SK-N-SH (cell line): ENCODE data around the gene APBB2.

Experiments used
- CTCF ChIP-seq: fragments of 200-600 bp; sonication (generic); IDR thresholded peaks from 2 replicates; pipeline ENCODE4 v1.6.1; 2017; ENCODE audit warnings: antibody characterized with exemption, mild to moderate bottlenecking, moderate library complexity
- GATA2 ChIP-seq: sonication (generic); formaldehyde crosslinking; IDR thresholded peaks from 2 replicates; pipeline ENCODE4 v1.5.0; 2020; ENCODE audit warnings: mild to moderate bottlenecking, missing genetic modification reagents
- MXI1 ChIP-seq: IDR thresholded peaks from 2 replicates; pipeline ENCODE4 v1.6.1; 2012; ENCODE audit warnings: mild to moderate bottlenecking, low read depth, low read length, improper control_type of control experiment
- NRF1 ChIP-seq: IDR thresholded peaks from 2 replicates; pipeline ENCODE4 v1.6.1; 2012; ENCODE audit warnings: low read depth, mild to moderate bottlenecking, low read length
- POLR2AphosphoS5 ChIP-seq: IDR thresholded peaks from 2 replicates; pipeline ENCODE4 v1.6.1; 2012; ENCODE audit warnings: low read depth, low read length
- RAD21 ChIP-seq: IDR thresholded peaks from 2 replicates; pipeline ENCODE4 v1.6.1; 2012; ENCODE audit warnings: mild to moderate bottlenecking, low read length
- RCOR1 ChIP-seq: fragments of 150-350 bp; IDR thresholded peaks from 2 replicates; pipeline ENCODE4 v1.6.1; 2017; ENCODE audit warnings: antibody characterized with exemption, low read length
- REST ChIP-seq: IDR thresholded peaks from 2 replicates; pipeline ENCODE4 v1.6.1; 2012; ENCODE audit warnings: mild to moderate bottlenecking, low read depth, low read length, moderate library complexity
- RXRA ChIP-seq: IDR thresholded peaks from 2 replicates; pipeline ENCODE4 v1.4.0; 2012; ENCODE audit warnings: low read depth, mild to moderate bottlenecking, borderline replicate concordance
- SIN3A ChIP-seq: IDR thresholded peaks from 2 replicates; pipeline ENCODE4 v1.6.1; 2012; ENCODE audit warnings: low read depth, mild to moderate bottlenecking, low read length, moderate library complexity, borderline replicate concordance
- TAF1 ChIP-seq: IDR thresholded peaks from 2 replicates; pipeline ENCODE4 v1.6.1; 2012; ENCODE audit warnings: low read depth, mild to moderate bottlenecking, low read length, moderate library complexity, borderline replicate concordance
- USF2 ChIP-seq: fragments of 150-350 bp; IDR thresholded peaks from 2 replicates; pipeline ENCODE4 v1.6.1; 2017; ENCODE audit warnings: antibody characterized with exemption, low read length, low read depth, borderline replicate concordance
- ZBTB33 ChIP-seq: IDR thresholded peaks from 2 replicates; pipeline ENCODE4 v1.4.0; 2012; ENCODE audit warnings: low read depth, borderline replicate concordance

GRCh38 chr4:41133454-41134018 lies 80.8 kb downstream of the APBB2 start:
- TF ChIP-seq CTCF, result no peak
- no peak for TF ChIP-seq RAD21
- TF ChIP-seq GATA2 (CRISPR knock-in tag), result no peak
- no peak for TF ChIP-seq RXRA
- TF ChIP-seq POLR2AphosphoS5, result no peak
- no peak for TF ChIP-seq ZBTB33
- no peak for TF ChIP-seq TAF1
- TF ChIP-seq RCOR1, result no peak
- TF ChIP-seq USF2, result no peak
- no peak for TF ChIP-seq SIN3A
- no peak for TF ChIP-seq NRF1
- no peak for TF ChIP-seq REST
- TF ChIP-seq MXI1, result no peak
